ENCODE results near the gene ZNF556. TPM values are rescaled to one million over a fixed set of nuclear protein-coding genes. Genes with fewer than 3 reads are reported as not detected.
"Not testable (repeated sequence)": the region's sequence is repeated elsewhere in the genome, so short reads cannot be mapped to it uniquely, and the experiment has no call there.

The ZNF556 gene
- total RNA-seq, 3 donors from 2014 or later = 0.15 to 0.33 TPM; not detected in 1

GRCh38 chr19:2865334-2866100 is 1.6 kb upstream of the ZNF556 start:
- DNase-seq (ENCODE audit: low spot score in 2 of 2) = no peak
- no peaks in the 10 kb centered on the region for H3K4me1 ChIP-seq
- intact Hi-C loops (cut with DNase I; ENCODE audit: low total_unique reads) = no loop called here
- H3K27ac ChIP-seq = no peak overlapping the region
- no peaks in the 10 kb centered on the region for H3K27me3 ChIP-seq
- TF ChIP-seq, protein P1, sequence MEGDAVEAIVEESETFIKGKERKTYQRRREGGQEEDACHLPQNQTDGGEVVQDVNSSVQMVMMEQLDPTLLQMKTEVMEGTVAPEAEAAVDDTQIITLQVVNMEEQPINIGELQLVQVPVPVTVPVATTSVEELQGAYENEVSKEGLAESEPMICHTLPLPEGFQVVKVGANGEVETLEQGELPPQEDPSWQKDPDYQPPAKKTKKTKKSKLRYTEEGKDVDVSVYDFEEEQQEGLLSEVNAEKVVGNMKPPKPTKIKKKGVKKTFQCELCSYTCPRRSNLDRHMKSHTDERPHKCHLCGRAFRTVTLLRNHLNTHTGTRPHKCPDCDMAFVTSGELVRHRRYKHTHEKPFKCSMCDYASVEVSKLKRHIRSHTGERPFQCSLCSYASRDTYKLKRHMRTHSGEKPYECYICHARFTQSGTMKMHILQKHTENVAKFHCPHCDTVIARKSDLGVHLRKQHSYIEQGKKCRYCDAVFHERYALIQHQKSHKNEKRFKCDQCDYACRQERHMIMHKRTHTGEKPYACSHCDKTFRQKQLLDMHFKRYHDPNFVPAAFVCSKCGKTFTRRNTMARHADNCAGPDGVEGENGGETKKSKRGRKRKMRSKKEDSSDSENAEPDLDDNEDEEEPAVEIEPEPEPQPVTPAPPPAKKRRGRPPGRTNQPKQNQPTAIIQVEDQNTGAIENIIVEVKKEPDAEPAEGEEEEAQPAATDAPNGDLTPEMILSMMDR (IDR thresholded peaks at IDR 0.05) = no peak
- TF ChIP-seq POLR2AphosphoS5 (IDR thresholded peaks at IDR 0.05) (no peak), POLR2A (IDR thresholded peaks at IDR 0.05) (no peak)
- no peak overlapping the region for H3K4me3 ChIP-seq
- no peaks in the 10 kb centered on the region for H3K36me3 ChIP-seq
- peaks cover 0 to 3% of the 10 kb centered on the region in 2 donors for H3K9me3 ChIP-seq

GRCh38 chr19:2866495-2867024 is 575 bp upstream of the ZNF556 start:
- no peaks in the 10 kb centered on the region for H3K36me3 ChIP-seq
- no peaks in the 10 kb centered on the region for H3K9me3 ChIP-seq
- intact Hi-C loops (cut with DNase I; ENCODE audit: low total_unique reads) = no loop called here
- H3K4me1 ChIP-seq = no peaks in the 10 kb centered on the region
- DNase-seq (ENCODE audit: low spot score in 2 of 2) = no peak
- H3K27me3 ChIP-seq = no peaks in the 10 kb centered on the region
- peak overlapping the region in 1 of 3 donors; percentile 25 for H3K4me3 ChIP-seq
- no peak for TF ChIP-seq POLR2A (IDR thresholded peaks at IDR 0.05)
- TF ChIP-seq, protein P1 (IDR thresholded peaks at IDR 0.05) = no peak
- TF ChIP-seq POLR2AphosphoS5 (IDR thresholded peaks at IDR 0.05) = no peak
- H3K27ac ChIP-seq = no peak overlapping the region

DNA sequence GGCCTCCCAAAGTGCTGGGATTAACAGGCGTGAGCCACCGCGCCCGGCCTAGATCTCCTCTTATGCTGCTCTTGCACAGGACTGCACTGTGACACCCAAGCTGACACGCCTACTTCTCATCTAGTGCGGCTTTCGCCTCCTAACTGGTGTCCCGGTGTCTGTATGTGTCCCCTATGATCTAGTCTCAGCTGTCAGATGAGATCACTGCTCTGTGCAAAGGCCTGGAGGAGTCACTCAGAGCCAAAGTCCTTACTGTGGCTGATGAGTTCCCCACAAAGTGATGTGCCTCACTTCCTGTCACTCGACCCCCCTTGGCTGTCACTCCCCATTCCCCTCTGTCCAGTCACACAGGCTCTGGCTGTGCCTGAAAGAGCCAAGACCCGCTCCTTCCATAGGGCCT is 2.5 kb downstream of the ZNF556 start:
- no peak for DNase-seq (ENCODE audit: low spot score in 2 of 2)
- Histone ChIP-seq H3K4me1 (no peaks in the 10 kb centered on the region), H3K27ac (no peak overlapping the region), H3K36me3 (no peaks in the 10 kb centered on the region), H3K9me3 (no peaks in the 10 kb centered on the region), H3K27me3 (no peaks in the 10 kb centered on the region), H3K4me3 (no peak overlapping the region)
- no peak for TF ChIP-seq POLR2AphosphoS5 (IDR thresholded peaks at IDR 0.05)
- intact Hi-C loops (cut with DNase I; ENCODE audit: low total_unique reads) = no loop called here

DNA sequence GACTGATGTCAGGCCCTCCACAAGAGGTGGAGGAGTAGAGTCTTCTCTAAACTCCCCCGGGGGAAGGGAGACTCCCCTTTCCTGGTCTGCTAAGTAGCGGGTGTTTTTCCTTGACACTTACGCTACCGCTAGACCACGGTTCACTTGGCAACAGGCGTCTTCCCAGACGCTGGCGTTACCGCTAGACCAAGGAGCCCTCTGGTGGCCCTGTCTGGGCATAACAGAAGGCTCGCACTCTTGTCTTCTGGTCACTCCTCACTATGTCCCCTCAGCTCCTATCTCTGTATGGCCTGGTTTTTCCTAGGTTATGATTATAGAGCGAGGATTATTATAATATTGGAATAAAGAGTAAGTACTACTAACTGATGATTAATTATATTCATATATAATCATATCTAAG is 5.0 kb downstream of the ZNF556 start:
- intact Hi-C loops (cut with DNase I; ENCODE audit: low total_unique reads); H3K27ac ChIP-seq; H3K27me3 ChIP-seq; H3K4me3 ChIP-seq; H3K36me3 ChIP-seq; DNase-seq (ENCODE audit: low spot score in 2 of 2); H3K4me1 ChIP-seq: not testable (repeated sequence)
- TF ChIP-seq, protein P1 (IDR thresholded peaks at IDR 0.05) = peak in 2 of 3 donors; percentile 12 to 28
- H3K9me3 ChIP-seq = peaks cover 6 to 10% of the 10 kb centered on the region in 2 donors

- H3K36me3 ChIP-seq = no peaks in the 10 kb centered on the region
- H3K4me1 ChIP-seq = no peaks in the 10 kb centered on the region
- intact Hi-C loops (cut with DNase I; ENCODE audit: low total_unique reads) = no loop called here
- H3K9me3 ChIP-seq = peaks cover 24% of the 10 kb centered on the region in 2 donors
- DNase-seq (ENCODE audit: low spot score in 2 of 2) = no peak
- no peaks in the 10 kb centered on the region for H3K27me3 ChIP-seq
- no peak overlapping the region for H3K27ac ChIP-seq
- H3K4me3 ChIP-seq = no peak overlapping the region
- TF ChIP-seq POLR2A (IDR thresholded peaks at IDR 0.05) = no peak
- TF ChIP-seq POLR2AphosphoS5 (IDR thresholded peaks at IDR 0.05) = no peak
- TF ChIP-seq, protein P1 (IDR thresholded peaks at IDR 0.05) = no peak
Observed at GRCh38 chr19:2877398-2878331, 10.5 kb downstream of the ZNF556 start.

Data from breast epithelium (tissue), 4 donors.